MM.1S (cell line): ENCODE results near the gene TYW3.

Experiments
- CTCF ChIP-seq: fragments of 300-600 bp; sonication (generic); IDR thresholded peaks from 2 replicates; pipeline ENCODE4 v1.5.1; 2016; ENCODE audit warnings: antibody characterized with exemption, low read length, mixed read lengths
- EZH2 ChIP-seq: fragments of 300-600 bp; sonication (generic); optimal IDR thresholded peaks from 2 replicates; pipeline ENCODE3; 2017; ENCODE audit warnings: low read depth, mild to moderate bottlenecking, antibody characterized with exemption, low read length, mixed read lengths
- EZH2phosphoT487 ChIP-seq: fragments of 300-600 bp; sonication (generic); IDR thresholded peaks from 2 replicates; pipeline ENCODE4 v1.6.1; 2018; ENCODE audit warnings: antibody characterized with exemption, low read length

DNA sequence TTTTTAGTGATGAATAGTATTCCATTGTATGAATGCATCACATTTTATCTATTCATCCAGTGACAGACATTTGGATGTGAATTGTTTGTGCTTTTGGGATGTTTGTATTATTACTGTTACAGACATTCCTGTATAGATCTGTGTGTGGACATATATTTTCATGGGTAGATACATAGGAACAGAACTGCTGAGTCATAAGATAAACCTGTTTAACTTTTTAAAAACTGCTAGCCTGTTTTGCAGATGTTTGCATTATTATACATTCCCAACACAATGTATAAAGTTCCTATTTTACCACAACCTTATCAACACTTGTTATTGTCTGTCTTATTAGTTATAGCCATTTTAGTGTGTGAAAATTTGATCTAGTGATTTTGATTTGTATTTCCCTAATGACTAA is 46.8 kb downstream of the TYW3 start:
- TF ChIP-seq EZH2phosphoT487, result no peak
- no peak for TF ChIP-seq EZH2
- no peak for TF ChIP-seq CTCF
